GM19468 (cell line): ENCODE data around the gene IGDCC3.
"Not testable (repeated sequence)": the region's sequence is repeated elsewhere in the genome, so short reads cannot be mapped to it uniquely, and the experiment has no call there.

ENCODE experiments used
- ATAC-seq: cut with Tn5 transposase; IDR thresholded peaks from one replicate; pipeline ENCODE4 v1.9.1; 2021; ENCODE audit warnings: mild to moderate bottlenecking, moderate library complexity, moderate number of reproducible peaks; ENCODE audit not compliant: unreplicated experiment; ENCODE audit errors: extremely low read depth

Gene IGDCC3

GRCh38 chr15:65349338-65349737, 28.5 kb downstream of the IGDCC3 start:
- ATAC-seq = no peak

- ATAC-seq = not testable (repeated sequence)
Measured at GRCh38 chr15:65347756-65348155, 30.0 kb downstream of the IGDCC3 start.

GRCh38 chr15:65346856-65347598, 30.8 kb downstream of the IGDCC3 start:
- ATAC-seq = no peak

- no peak for ATAC-seq
Measured at GRCh38 chr15:65344914-65345275, 32.9 kb downstream of the IGDCC3 start.

GRCh38 chr15:65344214-65344913, 33.4 kb downstream of the IGDCC3 start:
- no peak for ATAC-seq

GRCh38 chr15:65343374-65343981, 34.3 kb downstream of the IGDCC3 start:
- ATAC-seq = no peak

- no peak for ATAC-seq
Measured at GRCh38 chr15:65342493-65342892, 35.3 kb downstream of the IGDCC3 start.

- ATAC-seq = no peak
Measured at GRCh38 chr15:65339920-65340319, 37.9 kb downstream of the IGDCC3 start.

- ATAC-seq = no peak
Measured at GRCh38 chr15:65339416-65339815, 38.4 kb downstream of the IGDCC3 start.

GRCh38 chr15:65338823-65339222, 39.0 kb downstream of the IGDCC3 start:
- ATAC-seq = no peak

GRCh38 chr15:65338366-65338765, 39.4 kb downstream of the IGDCC3 start:
- ATAC-seq = no peak

- no peak for ATAC-seq
Measured at GRCh38 chr15:65337436-65338070, 40.2 kb downstream of the IGDCC3 start.

- ATAC-seq = no peak
Measured at GRCh38 chr15:65336493-65337435, 41.0 kb downstream of the IGDCC3 start.

- no peak for ATAC-seq
Measured at GRCh38 chr15:65335278-65336055, 42.3 kb downstream of the IGDCC3 start.

- no peak for ATAC-seq
Measured at GRCh38 chr15:65334586-65335231, 43.1 kb downstream of the IGDCC3 start.

GRCh38 chr15:65333856-65334255, 43.9 kb downstream of the IGDCC3 start:
- ATAC-seq = no peak

- ATAC-seq = no peak
Measured at GRCh38 chr15:65333148-65333820, 44.5 kb downstream of the IGDCC3 start.
